SKM-1 (cell line): Measurements from ENCODE around the gene MMRN2.

Source experiments
- DNase-seq: peaks from one replicate; lab custom pipeline; 2025; ENCODE audit not compliant: unreplicated experiment; lab: John Stamatoyannopoulos, UW

The MMRN2 gene

DNA sequence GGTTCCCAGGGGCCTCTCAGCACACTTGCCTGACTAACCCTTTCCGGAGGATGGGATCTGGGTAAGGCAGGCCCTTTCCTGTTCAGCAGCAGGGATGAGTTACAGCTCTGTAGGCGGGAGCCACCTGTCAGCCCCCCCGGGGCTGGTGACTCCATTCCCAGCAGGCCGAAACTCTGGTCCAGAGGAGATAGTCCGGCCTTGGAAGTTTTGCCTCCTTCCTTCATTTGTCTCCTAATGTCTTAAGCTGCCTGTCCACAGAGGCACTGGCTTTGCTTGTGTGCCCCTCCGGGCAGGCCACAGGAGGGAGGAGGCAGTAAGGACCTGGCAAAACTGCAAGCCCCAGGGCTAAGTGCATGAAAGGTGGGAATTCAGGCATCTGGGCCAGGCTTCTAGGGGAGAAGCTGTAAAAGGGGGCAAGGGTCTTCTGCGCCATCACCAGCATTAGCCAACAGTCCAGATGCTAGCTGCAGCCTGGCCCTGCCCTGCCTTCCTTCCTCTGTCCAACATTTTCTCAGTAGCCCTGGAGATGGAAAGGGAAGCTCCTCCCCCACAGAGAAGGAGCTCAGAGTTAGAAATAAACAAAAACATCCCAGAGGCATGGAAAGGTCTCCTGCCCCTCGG is 12.1 kb upstream of the MMRN2 start:
- no peak for DNase-seq

DNA sequence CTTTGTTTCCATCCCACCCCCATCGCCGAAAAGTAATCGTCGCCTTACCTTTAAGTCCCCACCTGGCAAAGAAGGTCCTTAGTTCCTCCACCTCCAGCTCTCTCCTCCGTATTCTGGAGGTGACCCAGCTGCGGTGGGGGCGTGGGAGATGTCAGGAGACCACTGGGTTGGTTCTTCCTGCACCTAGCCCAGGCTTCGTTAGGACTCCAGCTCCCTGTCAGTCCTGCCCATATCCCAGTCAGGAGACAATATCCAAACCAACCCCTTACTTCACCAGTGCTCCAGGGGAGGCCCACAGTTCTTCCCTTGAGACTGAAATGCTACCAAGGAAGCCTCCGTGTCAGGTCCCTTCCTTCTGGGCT is 11.6 kb upstream of the MMRN2 start:
- no peak for DNase-seq

DNA sequence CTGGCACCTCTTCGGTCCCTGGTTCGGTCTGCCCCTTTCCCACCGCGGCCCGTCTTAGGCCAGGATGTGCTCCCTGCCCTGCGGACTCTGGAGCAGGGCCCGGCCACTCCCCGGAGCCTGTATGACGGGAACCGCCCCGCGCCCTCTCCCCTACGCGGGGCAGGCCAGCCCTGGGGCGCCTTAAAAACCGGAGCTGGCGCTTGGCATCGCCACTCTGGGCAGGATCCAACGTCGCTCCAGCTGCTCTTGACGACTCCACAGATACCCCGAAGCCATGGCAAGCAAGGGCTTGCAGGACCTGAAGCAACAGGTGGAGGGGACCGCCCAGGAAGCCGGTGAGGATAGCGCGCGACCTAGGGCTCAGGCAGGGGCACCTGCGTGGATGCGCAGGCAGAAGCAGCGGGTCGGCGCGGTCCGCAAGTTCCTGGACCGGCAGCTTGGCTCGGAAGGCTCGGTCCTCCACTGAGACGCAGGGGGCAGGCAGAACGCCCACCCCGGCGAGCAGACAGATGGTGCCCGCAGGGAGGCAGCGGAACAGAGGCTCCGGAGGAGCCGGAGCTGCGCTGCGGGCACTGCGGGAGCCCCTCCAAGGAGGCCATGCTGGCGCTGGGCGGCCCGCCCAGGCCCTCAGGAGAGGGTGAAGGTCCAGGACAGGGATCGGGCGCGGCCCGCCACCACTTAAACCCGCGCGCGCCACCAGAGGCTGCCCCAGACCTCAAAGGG is 11.0 kb upstream of the MMRN2 start, which contains the start of gene ADIRF:
Gene ADIRF (plus strand): TSS at position 212 of the 723 bp plus-strand sequence. CDS start 63 bp downstream, at position 275.
- no peak for DNase-seq

DNA sequence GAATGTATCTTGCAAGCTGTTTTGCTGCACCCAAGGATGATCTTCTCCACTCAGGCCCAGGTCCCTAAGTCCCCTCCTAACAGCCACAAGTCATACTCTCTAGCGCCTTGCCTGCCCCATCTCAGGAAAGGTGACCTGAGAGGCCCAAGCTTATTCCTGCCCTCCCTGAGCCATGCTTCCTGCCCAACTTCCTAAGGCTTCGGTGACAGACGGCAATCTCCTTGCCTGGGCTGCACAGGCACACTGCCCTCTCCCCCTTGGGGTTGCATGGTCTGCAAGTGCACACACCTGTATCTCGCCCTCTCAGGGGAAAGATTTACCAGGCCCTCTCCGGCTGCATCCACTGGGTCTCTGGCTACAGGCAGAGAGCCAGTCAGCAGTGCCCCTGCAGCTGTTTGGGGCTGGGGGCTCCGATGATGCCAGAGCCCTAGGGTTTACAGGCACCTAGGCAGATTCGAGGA is 10.1 kb upstream of the MMRN2 start:
- DNase-seq: no peak

DNA sequence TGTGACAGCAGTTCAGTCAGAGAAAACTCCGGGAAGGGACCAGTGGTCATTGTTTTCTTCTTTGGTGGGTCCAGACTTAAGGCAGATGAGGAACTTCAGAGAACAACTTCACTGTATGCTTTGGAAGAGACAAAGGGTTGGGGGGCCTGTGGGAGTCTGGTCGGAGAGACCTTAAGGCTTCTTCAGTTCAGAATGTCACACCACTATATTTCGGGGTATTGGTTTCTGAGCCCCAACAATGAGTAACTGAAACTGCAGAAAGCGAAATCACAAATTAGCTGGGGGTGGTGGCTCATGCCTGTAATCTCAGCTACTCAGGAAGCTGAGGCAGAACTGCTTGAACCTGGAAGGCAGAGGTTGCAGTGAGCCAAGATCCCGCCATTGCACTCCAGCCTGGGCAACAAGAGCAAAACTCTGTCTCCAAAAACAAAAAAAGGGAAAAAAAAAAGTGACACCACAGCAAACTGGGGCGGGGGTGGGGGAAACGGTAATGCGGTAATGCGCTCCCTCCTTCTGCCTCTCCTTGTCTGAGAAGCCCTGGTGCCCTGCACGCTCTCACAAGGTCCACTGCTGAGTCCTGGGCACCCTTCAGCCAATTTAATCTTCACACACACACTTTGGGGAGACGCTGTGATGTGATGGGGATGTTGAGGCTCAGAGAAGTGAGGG is 8.7 kb upstream of the MMRN2 start:
- DNase-seq: no peak

DNA sequence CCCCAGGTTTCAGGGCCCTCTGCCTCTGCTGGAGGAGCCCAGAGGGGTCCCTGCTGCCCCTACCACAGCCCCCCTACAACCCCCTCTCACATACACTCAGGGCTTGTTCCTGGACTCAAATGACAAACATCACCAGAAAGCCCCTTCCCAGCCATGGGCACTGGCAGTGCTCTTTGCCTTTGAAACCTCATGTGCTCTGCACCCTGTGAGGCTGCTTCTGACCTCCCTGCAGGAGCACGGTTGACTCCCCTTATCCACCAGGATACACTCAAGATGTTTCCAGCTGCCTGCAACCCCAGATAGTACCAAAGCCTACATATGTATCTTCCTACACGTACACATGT is 7.4 kb upstream of the MMRN2 start:
- DNase-seq: no peak

DNA sequence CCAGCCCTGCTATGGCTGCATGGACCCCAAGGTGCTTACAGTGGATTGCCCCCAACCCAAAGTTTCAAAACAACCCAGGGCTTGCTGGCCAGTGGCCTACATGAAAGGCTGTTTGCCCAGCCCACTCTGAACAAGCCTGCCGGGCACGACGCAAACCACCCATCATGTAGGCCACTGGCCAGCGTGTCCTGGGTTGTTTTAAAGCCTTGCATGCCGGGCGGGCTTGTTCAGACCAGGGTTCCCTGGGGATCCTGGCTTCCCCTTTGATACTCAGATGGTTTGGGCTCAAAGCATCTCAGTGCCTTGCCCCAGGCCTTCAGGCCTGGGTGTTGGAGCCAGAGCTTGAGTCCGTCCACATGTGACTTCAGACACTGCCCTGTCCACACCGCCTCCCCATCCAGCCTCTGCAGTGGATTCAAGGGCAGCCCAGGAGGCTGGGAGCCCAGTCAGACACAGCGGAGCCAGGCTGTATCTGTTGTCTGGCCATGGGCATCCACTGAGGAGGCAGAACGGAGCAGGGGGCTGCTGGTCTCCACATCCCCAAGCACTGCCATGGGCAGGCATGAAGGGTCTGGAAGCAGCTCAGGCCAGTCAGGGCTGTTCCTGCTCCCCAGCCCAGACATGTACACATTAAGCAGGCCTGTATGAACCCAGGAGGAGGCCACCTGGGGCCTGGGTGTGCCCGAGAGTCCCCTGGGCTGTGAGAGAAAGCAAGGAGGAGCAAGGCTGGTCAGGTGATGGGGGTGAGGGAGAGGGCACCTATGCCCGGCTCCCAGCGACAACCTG is 6.8 kb upstream of the MMRN2 start:
- no peak for DNase-seq

DNA sequence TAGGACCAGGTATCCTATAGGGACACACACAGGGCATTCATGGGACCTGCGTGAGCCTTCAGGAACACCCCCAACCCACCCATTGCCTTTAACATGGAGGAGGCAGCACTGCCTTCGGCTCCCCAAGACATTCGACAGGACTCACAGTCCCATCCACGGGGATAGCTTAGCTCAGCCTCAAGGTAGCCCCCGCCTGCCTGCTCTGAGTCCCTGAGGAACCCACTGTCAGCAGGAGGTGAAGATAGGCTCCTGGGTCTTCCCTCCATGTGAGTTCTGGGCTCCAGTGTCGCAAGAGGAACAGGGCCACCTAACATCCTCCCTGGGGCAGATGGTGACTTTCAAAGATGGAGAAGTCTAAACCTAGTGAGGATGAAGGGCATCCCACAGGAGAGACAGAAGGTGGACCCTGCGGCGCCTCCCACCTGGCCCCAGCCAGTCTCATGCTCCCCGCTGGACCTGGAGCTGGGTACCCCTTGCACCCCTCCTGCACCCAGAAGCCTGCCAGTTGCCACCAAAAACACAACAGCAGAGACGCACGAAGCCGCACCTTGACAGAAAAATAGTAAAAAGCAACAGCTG is 6.0 kb upstream of the MMRN2 start:
- no peak for DNase-seq

DNA sequence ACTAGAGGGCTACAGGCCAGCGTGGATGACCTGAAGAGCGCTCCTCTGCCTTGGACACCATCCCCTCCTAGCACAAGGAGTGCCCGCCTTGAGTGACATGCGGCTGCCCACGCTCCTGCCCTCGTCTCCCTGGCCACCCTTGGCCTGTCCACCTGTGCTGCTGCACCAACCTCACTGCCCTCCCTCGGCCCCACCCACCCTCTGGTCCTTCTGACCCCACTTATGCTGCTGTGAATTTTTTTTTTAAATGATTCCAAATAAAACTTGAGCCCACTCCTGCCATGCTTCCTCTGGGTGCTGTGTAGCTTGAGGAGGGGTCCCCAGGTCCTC is 5.5 kb upstream of the MMRN2 start:
- no peak for DNase-seq

DNA sequence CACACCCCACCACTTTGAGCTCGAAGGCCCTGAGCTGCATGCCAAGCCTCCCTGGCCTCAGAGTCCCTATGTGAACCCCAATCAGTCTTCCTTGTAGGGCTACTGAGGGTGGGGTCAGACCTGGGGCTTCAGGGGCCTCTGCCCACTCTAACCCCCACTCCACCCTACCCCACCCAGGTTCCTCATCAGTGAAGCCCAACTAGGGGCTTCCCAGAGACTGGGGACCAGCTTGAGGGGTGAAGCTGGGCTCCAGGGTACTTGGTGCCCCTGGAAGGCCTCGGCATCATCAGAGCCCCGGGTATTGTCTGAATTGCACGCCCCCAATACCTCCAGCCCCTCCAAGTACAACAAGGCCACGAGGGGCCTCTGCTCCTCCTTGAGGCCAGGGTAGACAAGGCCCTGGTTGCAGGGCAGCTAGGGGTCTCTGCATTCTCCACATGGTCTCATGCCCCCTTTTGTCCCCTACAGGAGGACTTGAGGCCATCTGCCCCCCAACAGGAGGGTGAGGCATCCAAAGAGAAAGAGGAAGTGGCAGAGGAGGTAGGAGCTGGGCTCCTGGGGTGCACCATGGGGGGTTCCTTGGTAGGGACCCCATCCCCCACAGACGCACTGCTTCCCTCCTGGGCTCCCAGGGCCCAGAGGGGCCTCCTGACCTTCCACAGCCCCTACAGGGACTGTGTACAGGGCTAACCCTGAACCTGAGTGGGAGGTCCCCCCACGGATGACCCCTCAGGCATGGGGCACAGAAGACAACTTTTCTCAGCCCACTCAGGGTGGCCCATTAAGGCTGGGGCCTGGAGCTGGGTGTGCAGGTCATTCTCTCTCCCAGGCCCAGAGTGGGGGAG is 4.9 kb upstream of the MMRN2 start:
- DNase-seq: no peak

DNA sequence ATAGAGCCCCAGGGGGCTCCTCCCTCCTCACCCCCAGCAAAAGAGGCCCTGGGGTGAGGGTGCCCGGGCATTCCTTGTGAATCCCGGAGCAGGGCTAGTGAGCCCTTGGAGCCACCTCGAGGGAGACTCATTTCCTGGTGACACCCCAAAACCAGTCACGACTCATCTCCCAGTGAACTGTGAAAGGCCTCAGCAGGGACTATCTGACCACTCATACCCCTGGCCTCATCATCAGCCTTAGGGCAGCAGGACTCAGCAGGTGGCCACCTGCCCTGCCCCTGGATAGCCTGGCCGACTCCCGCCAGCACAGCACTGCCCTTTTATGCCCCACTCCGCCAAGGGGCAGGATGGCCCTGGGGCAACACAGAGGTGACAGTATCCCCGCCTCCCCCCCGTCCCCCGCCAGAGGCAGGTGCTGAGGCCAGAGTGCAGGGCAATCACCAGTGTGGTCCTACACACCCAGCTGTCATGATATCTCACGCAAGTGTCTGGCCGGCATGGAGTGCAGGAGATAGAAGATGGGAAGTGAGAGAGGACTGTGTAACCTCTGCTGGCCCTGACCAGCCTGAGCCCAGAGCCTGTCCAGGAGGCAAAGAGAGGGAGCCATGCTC is 4.2 kb upstream of the MMRN2 start:
- DNase-seq: no peak

DNA sequence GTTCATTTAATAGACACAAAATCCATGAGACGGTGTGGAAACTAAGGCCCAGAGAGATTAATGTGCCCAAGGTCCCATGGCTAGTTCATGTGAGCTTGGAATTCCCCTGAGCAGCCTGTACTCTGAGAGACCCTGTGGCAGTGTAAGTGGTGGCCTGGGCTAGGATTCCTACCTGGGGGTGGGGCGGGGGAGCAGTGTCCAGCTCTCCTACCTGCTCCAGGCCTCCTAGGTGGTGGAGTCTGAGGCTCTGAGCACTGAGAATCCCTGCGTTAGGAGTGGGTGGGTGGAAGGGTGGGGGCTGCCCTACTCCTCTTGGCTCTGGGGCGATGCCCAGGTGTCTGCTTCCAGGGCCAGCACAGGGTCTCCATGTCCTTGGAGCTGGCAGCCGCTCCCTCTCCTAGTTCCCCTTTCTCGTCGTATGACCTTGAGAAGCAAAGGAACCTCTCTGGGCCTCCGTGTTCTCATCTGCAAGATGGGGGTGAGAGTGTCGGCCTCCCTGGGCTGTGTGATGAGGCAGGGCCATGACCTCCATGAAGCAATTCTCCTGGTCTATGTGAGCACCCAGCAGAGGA is 3.5 kb upstream of the MMRN2 start:
- DNase-seq: no peak

DNA sequence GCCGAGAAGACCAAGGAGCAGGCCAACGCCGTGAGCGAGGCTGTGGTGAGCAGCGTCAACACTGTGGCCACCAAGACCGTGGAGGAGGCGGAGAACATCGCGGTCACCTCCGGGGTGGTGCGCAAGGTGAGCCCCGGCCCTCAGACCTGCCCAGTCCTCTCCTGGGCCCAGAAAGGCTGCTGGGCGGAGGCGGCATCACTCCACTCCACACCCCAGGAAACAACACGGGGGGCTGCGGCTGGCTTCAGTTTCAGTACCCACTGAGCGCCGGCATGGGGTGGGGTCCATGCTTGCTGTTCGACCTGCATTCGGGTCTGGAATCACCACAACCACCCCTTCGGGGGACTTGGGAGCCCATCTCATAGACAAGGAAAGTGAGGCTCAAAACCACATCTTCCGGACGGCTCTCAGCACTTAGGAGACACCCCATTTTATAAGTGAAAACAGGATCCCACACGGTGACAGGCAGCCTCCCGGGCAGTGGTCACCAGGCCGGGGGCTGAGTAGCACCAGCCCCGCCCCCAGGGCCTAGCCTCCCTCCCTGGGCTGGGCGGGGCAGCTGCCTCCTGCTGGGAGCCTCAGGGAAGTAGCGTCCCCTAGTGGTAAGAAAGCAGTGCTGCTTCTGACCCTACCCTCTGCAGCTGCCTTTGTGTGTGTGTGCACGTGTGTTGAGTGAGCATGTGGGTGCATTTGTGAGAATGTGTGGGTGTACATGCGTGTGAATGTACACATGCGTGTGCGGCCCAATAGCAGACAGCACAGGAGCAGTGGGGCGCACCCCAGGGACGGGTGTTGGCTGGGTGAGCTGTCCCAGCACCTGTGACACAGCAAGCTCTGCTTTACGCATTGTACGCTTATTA is 2.8 kb upstream of the MMRN2 start:
- peak; percentile 66 for DNase-seq

DNA sequence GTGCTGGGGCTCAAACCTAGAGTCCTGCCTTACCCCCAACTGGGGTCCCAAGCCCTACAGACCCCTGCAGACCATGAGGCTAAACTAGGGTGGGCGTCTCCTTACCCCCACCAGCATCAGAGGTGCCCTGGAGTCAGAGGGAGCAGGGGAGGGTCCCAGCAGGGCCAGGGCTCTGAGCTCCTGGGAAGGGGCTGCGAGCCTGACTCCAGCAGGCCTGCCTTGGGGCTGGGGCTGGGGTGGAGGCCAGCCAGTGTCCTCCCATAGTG is 2.3 kb upstream of the MMRN2 start:
- no peak for DNase-seq

DNA sequence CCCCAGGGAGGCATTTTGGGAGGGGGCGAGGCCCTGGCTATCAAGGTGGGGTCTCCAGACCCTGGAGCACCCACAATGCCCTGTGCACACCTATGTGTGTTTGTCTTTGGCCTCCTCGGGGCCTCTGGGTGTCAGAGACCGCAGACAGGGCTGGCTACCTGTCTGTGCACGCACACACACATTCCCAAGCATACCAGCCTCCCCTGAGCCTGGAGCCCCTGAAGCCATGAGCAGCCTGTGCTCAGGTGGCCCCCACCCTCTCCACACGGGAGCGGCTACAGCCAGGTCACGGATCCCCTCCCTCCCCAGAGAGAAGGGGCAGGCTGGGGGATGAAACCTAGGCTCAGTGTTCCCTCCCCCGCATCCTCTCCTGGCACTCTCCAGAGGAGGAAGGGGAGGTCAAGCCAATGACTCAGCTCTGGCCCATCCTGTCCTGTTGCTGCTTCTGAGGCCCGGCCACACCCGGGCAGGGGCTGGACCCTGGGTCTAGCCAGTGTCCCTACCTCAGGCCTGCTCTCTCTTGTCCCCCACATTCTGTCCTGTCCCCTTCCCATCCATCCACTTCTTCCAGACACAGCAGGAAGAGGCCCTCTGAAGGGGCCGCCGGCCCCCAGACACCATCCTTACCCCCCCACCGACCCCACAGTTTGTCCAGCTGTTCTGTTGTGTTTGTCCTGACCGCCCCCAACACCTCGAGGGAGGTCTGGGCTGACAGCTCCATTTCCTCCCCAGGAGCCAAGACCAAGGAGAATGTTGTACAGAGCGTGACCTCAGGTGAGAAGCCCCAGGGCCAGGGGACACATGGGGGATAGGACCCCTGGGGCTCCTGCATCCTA is 1.7 kb upstream of the MMRN2 start:
- no peak for DNase-seq

DNA sequence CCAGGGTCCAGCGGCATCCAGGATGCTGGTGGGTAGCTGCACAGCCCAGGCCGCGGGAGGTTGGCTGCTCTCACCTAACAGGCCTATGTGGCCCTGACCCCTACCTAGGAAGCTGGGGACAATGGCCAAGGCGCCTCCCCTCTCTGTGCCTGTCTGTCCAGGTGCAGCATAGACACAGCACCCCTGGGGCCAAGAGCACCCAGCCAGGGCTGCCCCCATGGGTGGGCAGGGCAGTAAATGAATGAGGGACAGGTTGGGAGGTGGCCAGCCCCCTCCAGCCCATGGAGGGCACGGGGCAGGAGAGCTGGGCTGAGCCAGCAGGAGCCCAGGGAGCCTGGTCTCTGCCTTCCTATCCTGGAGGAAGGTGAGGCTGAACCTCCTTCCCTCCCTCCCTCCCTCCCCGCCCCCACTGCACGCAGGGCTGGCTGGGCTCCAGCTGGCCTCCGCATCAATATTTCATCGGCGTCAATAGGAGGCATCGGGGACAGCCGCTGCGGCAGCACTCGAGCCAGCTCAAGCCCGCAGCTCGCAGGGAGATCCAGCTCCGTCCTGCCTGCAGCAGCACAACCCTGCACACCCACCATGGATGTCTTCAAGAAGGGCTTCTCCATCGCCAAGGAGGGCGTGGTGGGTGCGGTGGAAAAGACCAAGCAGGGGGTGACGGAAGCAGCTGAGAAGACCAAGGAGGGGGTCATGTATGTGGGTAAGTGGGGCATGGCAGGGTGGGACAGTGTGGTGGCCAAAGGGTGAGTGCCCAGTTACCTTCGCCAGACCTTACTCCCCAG is 893 bp upstream of the MMRN2 start, which contains the start of gene SNCG:
Gene SNCG (plus strand): TSS at position 484 of the 785 bp plus-strand sequence. CDS start 99 bp downstream, at position 583.
- DNase-seq: no peak

DNA sequence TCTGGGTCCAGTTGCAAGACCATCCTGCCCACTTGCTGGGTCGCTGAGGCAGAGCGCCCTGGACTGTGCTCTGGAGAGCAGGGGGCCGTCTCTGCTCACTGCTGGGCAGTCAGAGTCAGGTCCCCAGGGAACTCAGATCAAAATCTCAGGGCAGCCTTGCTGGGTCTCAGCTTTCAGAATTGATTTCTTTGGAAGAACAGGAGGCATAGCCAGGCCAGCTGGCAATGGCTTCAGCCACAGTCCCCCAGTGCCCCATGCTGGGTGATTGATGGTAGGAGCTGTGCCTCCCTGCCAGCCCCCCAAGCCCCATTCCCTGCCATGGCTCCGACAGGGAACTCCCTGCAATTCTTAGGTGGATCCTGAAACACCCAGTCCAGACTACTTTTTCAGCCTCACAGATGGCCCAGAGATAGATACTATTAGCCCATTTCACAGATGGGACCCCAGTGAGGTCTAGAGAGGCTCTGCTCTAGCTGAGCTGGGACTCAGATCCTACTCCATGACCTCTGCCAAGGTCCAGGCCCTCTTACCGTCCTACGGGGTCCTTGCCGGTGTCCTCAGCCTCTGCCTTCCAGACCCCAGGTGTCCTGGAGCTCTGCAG is 467 bp downstream of the MMRN2 start:
- DNase-seq: no peak
